Measurements from ENCODE around the gene SBK2.
"Not testable (repeated sequence)": the region's sequence is repeated elsewhere in the genome, so short reads cannot be mapped to it uniquely, and the experiment has no call there.

Gene SBK2

GRCh38 chr19:55497763-55498162 lies 39.2 kb downstream of the SBK2 start:
- no peak for DNase-seq

DNA sequence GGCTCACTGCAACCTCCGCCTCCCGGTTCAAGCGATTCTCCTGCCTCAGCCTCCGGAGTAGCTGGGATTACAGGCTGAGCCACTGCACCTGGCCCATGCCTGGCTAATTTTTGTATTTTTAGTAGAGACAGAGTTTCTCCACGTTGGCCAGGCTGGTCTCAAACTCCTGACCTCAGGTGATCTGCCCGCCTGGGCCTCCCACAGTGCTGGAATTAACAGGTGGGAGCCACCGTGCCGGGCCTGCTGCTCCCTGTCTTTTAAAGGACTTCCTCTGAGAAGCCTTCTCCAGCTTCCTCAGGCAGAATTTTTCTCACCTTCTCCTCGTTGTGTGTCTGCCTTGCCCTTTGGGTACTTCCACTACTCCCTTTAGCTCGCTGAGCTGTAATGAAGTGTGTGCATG lies 40.1 kb downstream of the SBK2 start:
- DNase-seq, result not testable (repeated sequence)

- DNase-seq, result no peak
Measured at GRCh38 chr19:55495646-55496349, 41.1 kb downstream of the SBK2 start.

GRCh38 chr19:55494172-55494761 lies 42.7 kb downstream of the SBK2 start:
- no peak for DNase-seq

- no peak for DNase-seq
Measured at GRCh38 chr19:55493645-55494171, 43.2 kb downstream of the SBK2 start.

DNA sequence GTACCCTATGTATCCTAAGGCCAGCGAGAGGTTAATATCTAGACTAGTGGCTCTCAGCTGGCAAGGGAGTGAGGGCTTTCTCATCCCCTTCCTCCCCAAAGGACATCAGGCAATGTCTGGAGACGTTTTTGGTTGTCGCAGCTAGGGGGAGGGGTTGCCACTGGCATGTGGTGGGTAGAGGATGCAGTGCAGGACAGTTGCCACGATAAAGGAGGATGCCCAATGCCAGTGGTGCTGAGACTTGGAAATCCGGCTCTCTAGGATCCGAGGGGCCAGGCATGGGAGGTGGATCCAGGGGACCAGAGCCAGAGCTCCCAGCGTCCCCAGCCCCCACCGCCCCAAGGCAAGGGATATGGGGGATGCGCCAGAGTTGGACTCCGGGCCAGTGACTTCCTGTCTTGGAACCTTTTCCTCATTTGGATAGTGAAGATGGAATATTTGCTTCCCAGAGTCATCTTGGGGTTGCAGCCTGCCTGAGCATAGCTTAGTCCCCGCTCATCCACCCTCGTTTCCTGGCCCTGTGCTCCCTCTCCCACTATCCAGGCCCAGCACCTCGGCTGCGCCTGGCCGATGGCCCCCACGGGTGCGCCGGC lies 43.8 kb downstream of the SBK2 start:
- no peak for DNase-seq

- no peak for DNase-seq
Measured at GRCh38 chr19:55492362-55492944, 44.5 kb downstream of the SBK2 start.

DNA sequence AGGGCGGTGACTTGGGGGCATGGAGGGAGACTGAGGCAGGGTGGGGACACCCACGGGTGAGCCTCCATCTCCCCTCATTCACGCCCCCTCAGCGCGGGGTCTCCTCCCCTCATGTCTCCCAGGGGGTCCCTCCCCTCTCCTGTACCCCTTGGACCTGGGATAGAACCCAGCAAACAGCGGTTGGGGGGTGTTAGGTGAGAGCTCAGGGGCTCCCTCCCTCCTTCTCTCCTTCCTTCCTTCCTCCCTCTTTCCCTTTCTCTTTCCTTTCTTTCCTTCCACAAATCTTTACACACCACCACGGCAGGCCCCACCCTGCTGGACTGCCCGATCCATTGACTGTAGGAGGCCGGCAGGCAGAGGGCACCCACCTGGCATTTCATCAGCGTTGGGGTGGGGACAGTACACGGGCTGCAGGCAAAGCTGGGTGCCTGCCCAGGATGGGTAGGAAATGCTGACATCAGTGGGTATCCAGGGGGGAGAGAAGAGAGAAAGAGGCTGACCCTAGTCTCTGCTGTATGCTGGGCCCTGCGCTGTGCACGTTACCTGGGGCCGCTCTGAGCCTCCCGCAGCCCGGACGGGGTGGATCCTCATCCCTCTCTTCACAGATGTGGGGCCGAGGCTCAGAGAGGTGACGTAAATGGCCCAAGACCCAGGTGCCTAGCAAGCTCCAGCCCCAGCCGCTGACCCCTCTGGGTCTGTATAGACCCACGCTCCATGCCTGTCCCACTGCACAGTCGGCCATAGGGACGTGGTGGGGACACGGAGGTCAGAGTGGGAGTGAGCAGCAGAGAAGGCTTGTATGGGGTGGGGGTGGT lies 45.2 kb downstream of the SBK2 start:
- DNase-seq, result no peak

DNA sequence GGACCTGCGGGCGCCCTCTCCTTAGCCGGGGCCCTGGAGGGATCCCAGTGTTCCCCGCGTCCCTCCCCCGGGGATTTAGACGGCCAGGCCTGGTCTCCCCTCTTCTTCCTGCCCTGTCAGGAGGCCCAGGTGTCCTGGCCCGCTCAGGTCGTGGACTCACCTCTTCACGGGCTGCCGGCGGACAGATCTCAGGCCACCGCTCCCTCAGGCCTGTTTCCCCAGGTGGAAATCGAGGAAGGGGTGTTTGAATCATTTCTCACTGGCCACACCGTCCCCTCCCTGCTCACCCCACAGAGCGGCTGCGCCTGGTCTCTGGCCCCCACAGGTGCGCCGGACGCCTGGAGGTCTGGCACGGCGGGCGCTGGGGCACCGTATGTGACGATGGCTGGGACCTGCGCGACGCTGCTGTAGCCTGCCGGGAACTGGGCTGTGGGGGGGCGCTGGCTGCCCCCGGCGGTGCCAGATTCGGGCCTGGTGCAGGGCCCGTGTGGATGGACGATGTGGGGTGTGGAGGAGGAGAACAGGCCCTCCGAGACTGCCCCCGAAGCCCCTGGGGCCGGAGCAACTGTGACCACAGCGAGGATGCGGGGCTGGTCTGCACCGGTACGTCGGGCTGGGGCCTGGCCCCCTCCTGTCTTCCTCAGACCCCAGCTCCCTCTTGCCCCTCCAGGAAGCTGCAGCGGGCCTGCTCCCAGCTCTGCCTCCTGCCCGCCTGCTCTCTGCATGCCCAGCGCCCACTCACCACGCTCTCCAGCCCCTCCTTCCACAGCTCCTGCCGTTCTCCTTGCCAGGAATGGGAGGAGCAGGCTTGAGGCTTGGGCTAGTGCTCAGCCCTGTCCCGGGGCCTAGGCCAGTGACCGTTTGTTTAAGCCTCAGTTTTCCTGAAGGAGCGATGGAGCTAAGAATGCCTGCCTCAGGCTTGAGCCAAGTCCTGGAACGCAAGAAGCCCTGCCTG lies 46.2 kb downstream of the SBK2 start:
- no peak for DNase-seq

DNA sequence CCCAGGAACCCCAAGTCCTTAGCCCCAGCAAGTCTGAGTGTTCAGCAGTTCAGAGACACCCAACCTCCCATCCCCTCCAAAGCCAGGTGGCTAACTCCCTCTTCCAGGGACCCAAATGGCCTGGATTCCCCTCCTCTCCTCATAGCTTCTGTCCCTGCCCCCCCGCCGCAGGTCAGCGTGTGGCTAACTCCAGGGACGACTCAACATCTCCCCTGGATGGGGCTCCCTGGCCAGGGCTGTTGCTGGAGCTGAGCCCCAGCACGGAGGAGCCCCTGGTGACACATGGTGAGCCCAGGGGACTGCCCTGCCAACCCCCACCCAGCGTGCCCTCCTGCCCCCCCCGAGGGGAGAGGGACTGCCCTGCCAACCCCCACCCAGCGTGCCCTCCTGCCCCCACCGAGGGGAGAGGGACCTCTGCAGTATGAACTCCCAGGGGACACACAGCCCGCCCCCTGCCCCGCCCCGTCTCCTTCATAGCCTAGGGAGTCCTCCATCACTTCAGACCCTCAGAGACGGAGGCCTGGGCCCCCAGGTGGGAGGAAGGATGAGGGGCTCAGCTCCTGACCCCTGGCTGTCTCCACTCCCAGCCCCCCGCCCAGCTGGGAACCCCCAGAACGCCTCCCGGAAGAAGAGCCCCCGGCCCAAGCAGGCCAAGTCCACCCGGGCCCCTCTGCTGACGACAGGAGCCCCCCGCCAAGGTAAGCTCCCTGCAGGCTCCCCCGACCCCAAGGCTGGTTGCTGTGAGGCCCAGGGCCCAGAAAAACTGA lies 47.0 kb downstream of the SBK2 start:
- no peak for DNase-seq

DNA sequence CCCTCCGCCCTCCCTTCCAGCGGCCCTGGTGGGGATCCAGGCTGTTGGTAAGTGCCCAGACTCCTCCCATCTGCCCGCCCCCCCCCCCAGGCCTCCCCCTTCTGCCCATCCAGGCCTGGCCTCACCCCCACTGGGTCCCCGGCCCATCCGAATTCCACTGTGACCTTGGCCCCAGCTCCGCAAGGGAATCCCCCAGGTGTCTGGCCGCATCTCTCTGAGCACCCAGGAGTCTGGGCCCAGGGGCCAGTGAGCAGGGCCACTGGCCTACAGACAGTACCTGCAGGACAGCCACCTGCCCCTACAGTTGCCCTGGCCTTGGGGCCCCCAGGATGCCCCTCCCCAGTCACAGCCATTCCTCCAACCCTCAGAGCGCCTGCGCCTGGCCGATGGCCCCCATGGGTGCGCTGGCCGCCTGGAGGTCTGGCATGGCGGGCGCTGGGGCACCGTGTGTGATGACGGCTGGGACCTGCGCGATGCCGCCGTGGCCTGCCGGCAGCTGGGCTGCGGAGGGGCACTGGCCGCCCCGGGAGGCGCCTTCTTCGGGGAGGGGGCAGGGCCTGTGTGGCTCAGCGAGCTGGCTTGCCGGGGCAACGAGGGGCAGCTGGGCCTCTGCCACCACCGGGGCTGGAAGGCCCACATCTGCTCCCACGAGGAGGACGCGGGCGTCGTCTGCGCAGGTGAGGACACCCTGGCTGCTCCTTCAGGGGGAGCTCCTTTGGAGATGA lies 47.8 kb downstream of the SBK2 start:
- no peak for DNase-seq

- no peak for DNase-seq
Measured at GRCh38 chr19:55487924-55488687, 48.8 kb downstream of the SBK2 start, which contains the start of gene SSC5D. Gene SSC5D, plus strand, starts transcription at chr19:55488436. Its CDS starts 154 bp downstream, at chr19:55488590.

- peak; percentile 78 for DNase-seq
Measured at GRCh38 chr19:55486971-55487923, 49.7 kb downstream of the SBK2 start.

- no peak for DNase-seq
Measured at GRCh38 chr19:55486043-55486970, 50.6 kb downstream of the SBK2 start.

DNA sequence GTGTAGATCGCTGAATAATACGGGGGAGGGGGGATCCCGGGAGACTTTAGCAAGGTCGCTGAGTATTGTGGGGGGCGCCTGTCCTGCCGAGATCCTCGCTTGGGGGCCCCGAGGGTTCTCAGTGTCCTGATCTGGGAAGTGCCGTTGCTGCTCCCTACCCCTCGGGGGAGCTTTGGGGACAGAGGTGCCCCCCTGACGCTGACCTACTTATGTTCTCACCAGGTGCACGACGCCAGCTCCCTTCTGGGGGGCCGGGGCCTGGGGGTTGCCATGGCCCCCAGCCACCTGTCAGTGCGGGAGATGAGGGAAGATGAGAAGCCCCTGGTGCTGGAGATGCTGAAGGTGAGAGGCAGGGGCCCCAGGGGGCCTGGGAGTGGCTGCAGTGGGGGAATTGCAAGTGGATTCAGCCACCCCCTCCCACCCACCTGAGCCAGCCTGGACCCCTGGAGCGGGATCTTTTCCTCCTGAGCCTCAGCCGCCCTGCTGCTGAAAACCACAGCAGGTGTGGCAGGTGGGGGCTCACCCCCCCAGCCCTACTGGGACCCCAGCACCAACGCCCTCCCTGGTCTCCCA lies 51.4 kb downstream of the SBK2 start:
- DNase-seq, result no peak
